GM18502 (cell line): Measurements from ENCODE around the gene HEPHL1.
"Not testable (repeated sequence)": the region's sequence is repeated elsewhere in the genome, so short reads cannot be mapped to it uniquely, and the experiment has no call there.

Experiments used
- ATAC-seq: cut with Tn5 transposase; IDR thresholded peaks from one replicate; pipeline ENCODE4 v1.9.1; 2021; ENCODE audit warnings: mild to moderate bottlenecking; ENCODE audit not compliant: unreplicated experiment, poor library complexity

The HEPHL1 gene

GRCh38 chr11:94020777-94021481 lies at the start of gene HEPHL1:
Gene HEPHL1, plus strand, starts transcription at chr11:94021354. Its CDS starts 15 bp downstream, at chr11:94021369.
- ATAC-seq = no peak

- ATAC-seq = no peak
These were observed 48.4 kb upstream of the HEPHL1 start for GRCh38 chr11:93972790-93973189.

- not testable (repeated sequence) for ATAC-seq
These were observed 47.7 kb upstream of the HEPHL1 start for GRCh38 chr11:93973322-93974051.

- ATAC-seq = no peak
These were observed 46.4 kb upstream of the HEPHL1 start for GRCh38 chr11:93974759-93975158.

GRCh38 chr11:93976577-93977254 lies 44.4 kb upstream of the HEPHL1 start:
- ATAC-seq = not testable (repeated sequence)

GRCh38 chr11:93983542-93984195 lies 37.5 kb upstream of the HEPHL1 start:
- no peak for ATAC-seq

- ATAC-seq = no peak
These were observed 37.0 kb upstream of the HEPHL1 start for GRCh38 chr11:93984196-93984567.

GRCh38 chr11:93984936-93985335 lies 36.2 kb upstream of the HEPHL1 start:
- no peak for ATAC-seq

- no peak for ATAC-seq
These were observed 34.4 kb upstream of the HEPHL1 start for GRCh38 chr11:93986716-93987115.

GRCh38 chr11:93988455-93988854 lies 32.7 kb upstream of the HEPHL1 start:
- ATAC-seq = no peak

GRCh38 chr11:93988912-93989311 lies 32.2 kb upstream of the HEPHL1 start:
- ATAC-seq = no peak

- no peak for ATAC-seq
These were observed 27.4 kb upstream of the HEPHL1 start for GRCh38 chr11:93993747-93994146.

GRCh38 chr11:93997741-93998140 lies 23.4 kb upstream of the HEPHL1 start:
- no peak for ATAC-seq

GRCh38 chr11:94000659-94001058 lies 20.5 kb upstream of the HEPHL1 start:
- no peak for ATAC-seq

- no peak for ATAC-seq
These were observed 18.9 kb upstream of the HEPHL1 start for GRCh38 chr11:94002226-94002625.

- ATAC-seq = no peak
These were observed 13.7 kb upstream of the HEPHL1 start for GRCh38 chr11:94007426-94007825.

GRCh38 chr11:94007906-94008305 lies 13.2 kb upstream of the HEPHL1 start:
- no peak for ATAC-seq

- ATAC-seq = no peak
These were observed 11.0 kb upstream of the HEPHL1 start for GRCh38 chr11:94010136-94010535.

- no peak for ATAC-seq
These were observed 9.7 kb upstream of the HEPHL1 start for GRCh38 chr11:94011478-94011877.

GRCh38 chr11:94017446-94017845 lies 3.7 kb upstream of the HEPHL1 start:
- ATAC-seq = no peak

- ATAC-seq = no peak
These were observed 2.4 kb upstream of the HEPHL1 start for GRCh38 chr11:94018721-94019120.
